Naive thymus-derived CD4-positive, alpha-beta T cell (primary cell): ENCODE results near the gene EPN3. TPM values are rescaled to one million over a fixed set of nuclear protein-coding genes. Genes with fewer than 3 reads are reported as not detected.
A peak's percentile ranks its signal among the peaks of the same experiment; 100 is the strongest.

ENCODE experiments used
- ATAC-seq: fragments of 150-1000 bp; cut with Tn5 transposase; 2 replicates; pipeline ENCODE4 v1.10.0; 2021; ENCODE audit warnings: mild to moderate bottlenecking, moderate library complexity
- CTCF ChIA-PET: fragments of 350-600 bp; sonication (Branson Sonifier 250); formaldehyde crosslinking; loops from one replicate; lab custom pipeline; 2021; ENCODE audit warnings: antibody characterized with exemption; lab: Charles Lee
- POLR2A ChIA-PET: fragments of 350-600 bp; sonication (Branson Sonifier 250); formaldehyde crosslinking; loops from one replicate; lab custom pipeline; 2021; ENCODE audit warnings: antibody characterized with exemption, inconsistent platforms; lab: Charles Lee
- DNase-seq, 9 donors: peaks; one replicate each; pipeline versions ENCODE4 v3.0.0 to v3.0.0-alpha.2; 2020 to 2022; ENCODE audit warnings: mixed read lengths in 1 of 9
- H3K27ac ChIP-seq: one replicate; pipeline ENCODE4 v1.7.0; 2013; ENCODE audit warnings: mild to moderate bottlenecking, low read depth, low read length, moderate library complexity
- H3K27me3 ChIP-seq, 2 donors: one replicate each; pipeline ENCODE4 v1.7.0; 2013; ENCODE audit warnings: low read length in 2 of 2, mild to moderate bottlenecking in 2 of 2, moderate library complexity in 2 of 2; ENCODE audit not compliant: control insufficient read depth in 2 of 2, insufficient read depth in 2 of 2
- H3K36me3 ChIP-seq, 3 experiments: 1 replicate in 2 of 3; 2 replicates in 1 of 3; pipeline ENCODE4 v1.7.0; 2013; ENCODE audit warnings: low read length in 3 of 3, mild to moderate bottlenecking in 3 of 3, moderate library complexity in 1 of 3; ENCODE audit not compliant: insufficient read depth in 3 of 3, control insufficient read depth in 2 of 3
- H3K4me1 ChIP-seq, 2 donors: one replicate each; pipeline ENCODE4 v1.7.0; 2013; ENCODE audit warnings: low read length in 2 of 2, mild to moderate bottlenecking in 2 of 2, moderate library complexity in 1 of 2; ENCODE audit not compliant: control insufficient read depth in 2 of 2, insufficient read depth in 2 of 2
- H3K4me3 ChIP-seq: 2 replicates; pipeline ENCODE4 v1.7.0; 2013; ENCODE audit warnings: mild to moderate bottlenecking, low read length
- H3K9me3 ChIP-seq, 3 experiments: 1 replicate in 2 of 3; 2 replicates in 1 of 3; pipeline ENCODE4 v1.7.0; 2013; ENCODE audit warnings: low read length in 3 of 3; ENCODE audit not compliant: control insufficient read depth in 2 of 3
- H3K27ac Mint-ChIP-seq, 9 donors: one replicate each; pipeline ENCODE4 v1.8.0; 2020 to 2022; ENCODE audit warnings: mixed read lengths in 9 of 9, mild to moderate bottlenecking in 8 of 9, moderate library complexity in 5 of 9, inconsistent platforms in 2 of 9
- H3K27me3 Mint-ChIP-seq, 5 donors: one replicate each; pipeline ENCODE4 v1.8.0; 2021 to 2022; ENCODE audit warnings: mixed read lengths in 5 of 5, mild to moderate bottlenecking in 1 of 5
- H3K36me3 Mint-ChIP-seq, 5 donors: one replicate each; pipeline ENCODE4 v1.8.0; 2020 to 2022; ENCODE audit warnings: mixed read lengths in 5 of 5, mild to moderate bottlenecking in 3 of 5, inconsistent platforms in 1 of 5
- H3K4me1 Mint-ChIP-seq, 7 donors: one replicate each; pipeline ENCODE4 v1.8.0; 2020 to 2022; ENCODE audit warnings: mixed read lengths in 7 of 7, mild to moderate bottlenecking in 3 of 7, inconsistent platforms in 1 of 7
- H3K4me3 Mint-ChIP-seq, 10 donors: one replicate each; pipeline ENCODE4 v1.8.0; 2020 to 2022; ENCODE audit warnings: mild to moderate bottlenecking in 10 of 10, mixed read lengths in 10 of 10, moderate library complexity in 6 of 10, inconsistent platforms in 2 of 10
- H3K9me3 Mint-ChIP-seq, 11 donors: one replicate each; pipeline ENCODE4 v1.8.0; 2020 to 2022; ENCODE audit warnings: mixed read lengths in 11 of 11, mild to moderate bottlenecking in 4 of 11, inconsistent platforms in 1 of 11, moderate library complexity in 1 of 11
- intact Hi-C, 2 donors: fragments of 100-400 bp; cut with micrococcal nuclease; formaldehyde crosslinking; loops; one replicate each; pipeline ENCODE4 v1.15.1; 2023
- polyA plus RNA-seq, 2 donors: library from polyadenylated mRNA; unstranded; fragments of 300-500 nt; fragmentation: Illumina TruSeq; gene quantifications; one replicate each; pipeline ENCODE4 v1.2.3, GENCODE V29; 2021
- total RNA-seq, 6 experiments: library from RNA in 5 of 6; stranded (reverse) in 5 of 6; gene quantifications; 1 replicate in 5 of 6; 2 replicates in 1 of 6; pipeline ENCODE4 v1.2.3 and lab custom pipeline; 2021 to 2026

Gene EPN3
- total and polyA plus RNA-seq, 7 experiments from 2014 or later: not detected

- Mint-ChIP-seq H3K9me3 (no peaks in the 10 kb centered on the region), H3K4me1 (no peaks in the 10 kb centered on the region), H3K27ac (no peak overlapping the region), H3K36me3 (no peaks in the 10 kb centered on the region), H3K27me3 (peaks cover 0 to 25% (median 12%) of the 10 kb centered on the region in 5 donors), H3K4me3 (no peak overlapping the region)
- Histone ChIP-seq H3K9me3 (no peaks in the 10 kb centered on the region), H3K4me3 (no peak overlapping the region), H3K36me3 (no peaks in the 10 kb centered on the region), H3K27ac (no peak overlapping the region), H3K27me3 (no peaks in the 10 kb centered on the region), H3K4me1 (no peaks in the 10 kb centered on the region)
- CTCF ChIA-PET: no interaction called here
- ATAC-seq: no peak
- intact Hi-C loops: no loop called here
- DNase-seq: no peak
- POLR2A ChIA-PET: interaction anchor here (0.6 kb wide), 1 partner anchor 1483 kb away, joined by 4 read pairs; no protein-coding TSS in a partner anchor
These were observed 53.4 kb downstream of the EPN3 start for GRCh38 chr17:50585891-50586290.

DNA sequence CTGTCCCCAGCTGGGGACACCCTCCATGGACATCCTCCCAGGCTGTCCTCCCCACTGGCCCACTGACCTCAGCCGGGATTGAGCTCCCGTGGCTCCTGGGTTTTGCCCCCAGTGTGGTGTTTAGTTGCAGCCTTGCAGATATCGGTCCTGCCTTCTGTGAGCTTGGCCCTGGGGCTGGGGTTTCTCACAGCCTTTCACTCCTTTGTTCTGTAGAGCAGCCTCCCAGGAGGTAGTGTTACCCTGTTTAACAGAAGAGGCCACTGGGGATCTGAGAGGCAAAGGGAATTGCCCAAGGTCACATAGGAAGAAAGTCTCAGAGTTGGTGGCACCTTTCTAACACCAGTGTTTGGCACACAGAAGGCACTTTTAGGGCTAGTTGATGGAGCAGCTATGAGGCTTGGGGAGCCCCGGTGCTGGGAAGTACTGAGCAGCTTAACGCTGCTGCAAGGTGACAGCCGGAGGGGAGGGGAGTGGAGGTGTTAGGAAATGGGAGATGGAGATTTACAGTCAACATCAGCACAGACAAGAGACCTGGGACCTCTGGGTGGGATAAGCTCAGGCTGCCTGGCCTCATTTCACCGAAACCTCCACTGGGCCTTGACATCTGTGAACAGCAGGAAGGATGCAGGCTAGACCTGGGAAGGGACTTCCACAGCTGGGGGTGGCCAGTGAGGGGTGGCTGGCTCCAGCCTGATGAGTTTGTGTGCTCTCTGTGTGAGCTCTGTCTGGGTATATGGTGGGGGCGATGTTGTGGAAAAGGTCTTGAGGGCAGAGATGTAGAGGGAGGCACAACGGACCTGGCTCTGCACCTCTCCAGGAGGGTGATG, 54.1 kb downstream of the EPN3 start:
- no peaks in the 10 kb centered on the region for H3K4me1 ChIP-seq
- H3K27me3 ChIP-seq: no peaks in the 10 kb centered on the region
- H3K36me3 ChIP-seq: no peaks in the 10 kb centered on the region
- no peak overlapping the region for H3K27ac Mint-ChIP-seq
- H3K9me3 ChIP-seq: no peaks in the 10 kb centered on the region
- H3K4me3 Mint-ChIP-seq: no peak overlapping the region
- H3K36me3 Mint-ChIP-seq: no peaks in the 10 kb centered on the region
- H3K27me3 Mint-ChIP-seq: peaks cover 0 to 23% (median 8%) of the 10 kb centered on the region in 5 donors
- CTCF ChIA-PET: no interaction called here
- no peak overlapping the region for H3K27ac ChIP-seq
- ATAC-seq (no peak), DNase-seq (no peak)
- H3K9me3 Mint-ChIP-seq: no peaks in the 10 kb centered on the region
- POLR2A ChIA-PET: interaction anchor here (0.6 kb wide), 1 partner anchor 1483 kb away, joined by 4 read pairs; no protein-coding TSS in a partner anchor
- H3K4me3 ChIP-seq: no peak overlapping the region
- intact Hi-C loops: no loop called here
- no peaks in the 10 kb centered on the region for H3K4me1 Mint-ChIP-seq

- no peak overlapping the region for H3K27ac ChIP-seq
- POLR2A ChIA-PET: no interaction called here
- CTCF ChIA-PET: no interaction called here
- H3K36me3 ChIP-seq: no peaks in the 10 kb centered on the region
- Mint-ChIP-seq H3K9me3 (no peaks in the 10 kb centered on the region), H3K36me3 (no peaks in the 10 kb centered on the region), H3K27me3 (peaks cover 0 to 19% (median 8%) of the 10 kb centered on the region in 5 donors), H3K27ac (no peak overlapping the region), H3K4me1 (no peaks in the 10 kb centered on the region), H3K4me3 (no peak overlapping the region)
- no peak for DNase-seq
- no peak overlapping the region for H3K4me3 ChIP-seq
- H3K4me1 ChIP-seq: no peaks in the 10 kb centered on the region
- intact Hi-C loops: no loop called here
- H3K27me3 ChIP-seq: no peaks in the 10 kb centered on the region
- no peak for ATAC-seq
- no peaks in the 10 kb centered on the region for H3K9me3 ChIP-seq
These were observed 55.0 kb downstream of the EPN3 start for GRCh38 chr17:50587571-50587970.

- CTCF ChIA-PET: interaction anchor here (0.6 kb wide), 1 partner anchor 41 kb away, joined by 3 read pairs; no protein-coding TSS in a partner anchor
- Histone ChIP-seq H3K27me3 (no peaks in the 10 kb centered on the region), H3K9me3 (no peaks in the 10 kb centered on the region), H3K27ac (no peak overlapping the region), H3K4me1 (no peaks in the 10 kb centered on the region), H3K4me3 (no peak overlapping the region), H3K36me3 (no peaks in the 10 kb centered on the region)
- no peaks in the 10 kb centered on the region for H3K36me3 Mint-ChIP-seq
- DNase-seq (no peak), ATAC-seq (no peak)
- POLR2A ChIA-PET: no interaction called here
- no peak overlapping the region for H3K27ac Mint-ChIP-seq
- H3K27me3 Mint-ChIP-seq: peaks cover 0 to 12% (median 8%) of the 10 kb centered on the region in 5 donors
- intact Hi-C loops: no loop called here
- no peaks in the 10 kb centered on the region for H3K9me3 Mint-ChIP-seq
- no peak overlapping the region for H3K4me3 Mint-ChIP-seq
- H3K4me1 Mint-ChIP-seq: no peaks in the 10 kb centered on the region
These were observed 56.0 kb downstream of the EPN3 start for GRCh38 chr17:50588391-50589049.

DNA sequence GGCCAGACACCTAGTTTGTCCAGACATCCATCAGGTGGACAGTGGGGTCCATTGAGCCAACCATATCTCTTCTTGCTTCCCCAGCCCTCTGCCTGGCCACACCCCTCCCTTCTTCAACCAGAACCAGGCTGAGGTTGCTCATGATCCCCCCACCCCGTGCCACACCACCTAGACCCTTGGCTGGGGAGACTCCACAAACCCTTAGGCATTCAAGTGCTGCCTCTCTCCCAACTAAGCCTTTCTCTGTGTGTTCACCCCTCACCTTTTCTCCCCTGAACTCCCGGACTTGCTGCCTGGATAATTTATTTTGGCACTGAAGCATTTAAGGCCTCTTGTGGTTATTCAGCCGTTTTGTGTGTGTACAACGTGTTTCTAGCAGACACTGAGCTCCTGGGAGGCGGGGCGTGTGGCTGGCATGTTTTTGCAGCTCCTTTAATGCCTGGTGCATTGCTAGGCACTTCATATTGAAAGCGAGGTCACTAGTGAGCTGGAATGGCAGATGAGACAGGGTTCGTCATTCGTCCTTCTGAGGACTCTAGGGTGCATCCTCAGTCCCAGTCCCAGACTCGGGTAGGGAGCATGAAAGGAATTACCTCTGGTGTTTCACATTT, 56.7 kb downstream of the EPN3 start:
- intact Hi-C loops: no loop called here
- Histone ChIP-seq H3K4me1 (no peaks in the 10 kb centered on the region), H3K4me3 (no peak overlapping the region), H3K27me3 (no peaks in the 10 kb centered on the region), H3K9me3 (no peaks in the 10 kb centered on the region), H3K27ac (no peak overlapping the region), H3K36me3 (no peaks in the 10 kb centered on the region)
- ATAC-seq: no peak
- ChIA-PET POLR2A (no interaction called here), CTCF (no interaction called here)
- Mint-ChIP-seq H3K4me3 (no peak overlapping the region), H3K27me3 (peaks cover 0 to 6% (median 1%) of the 10 kb centered on the region in 5 donors), H3K9me3 (no peaks in the 10 kb centered on the region), H3K36me3 (no peaks in the 10 kb centered on the region), H3K4me1 (no peaks in the 10 kb centered on the region), H3K27ac (peak overlapping the region in 1 of 9 donors; percentile 39)
- no peak for DNase-seq

DNA sequence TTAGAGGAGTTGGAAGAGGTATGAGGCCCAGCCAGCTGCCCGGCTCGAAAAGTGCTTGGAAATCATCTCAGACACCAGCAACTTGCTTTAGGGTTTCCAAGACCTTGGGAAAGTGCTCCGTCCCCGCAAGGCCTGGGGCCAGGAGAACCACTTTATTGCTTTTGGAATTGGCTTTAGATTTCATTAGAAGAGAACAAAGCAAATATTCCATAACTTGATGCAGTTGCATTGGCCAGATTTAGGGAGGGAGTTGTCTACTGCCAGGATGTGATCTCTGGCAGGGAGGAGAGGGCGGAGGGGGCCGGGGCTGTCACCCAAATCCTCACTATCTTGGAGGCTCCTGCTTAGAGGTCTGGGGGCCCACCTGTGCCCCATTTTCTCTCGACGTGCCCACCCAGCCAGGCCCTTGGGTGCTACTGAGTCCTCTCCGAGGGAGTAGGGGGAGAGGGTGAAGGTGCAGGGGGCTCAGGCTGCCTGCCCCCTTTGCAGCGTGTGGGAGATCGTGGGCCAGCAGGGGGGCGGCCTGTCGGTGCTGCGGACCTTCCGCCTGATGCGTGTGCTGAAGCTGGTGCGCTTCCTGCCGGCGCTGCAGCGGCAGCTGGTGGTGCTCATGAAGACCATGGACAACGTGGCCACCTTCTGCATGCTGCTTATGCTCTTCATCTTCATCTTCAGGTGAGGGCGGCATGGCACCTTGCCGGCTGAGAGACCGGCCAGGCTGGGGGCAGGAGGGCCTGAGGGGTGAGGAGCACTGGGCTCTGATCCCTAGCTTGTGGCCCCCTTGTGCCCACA, 58.6 kb downstream of the EPN3 start:
- Histone ChIP-seq H3K4me3 (no peak overlapping the region), H3K9me3 (no peaks in the 10 kb centered on the region), H3K27ac (no peak overlapping the region), H3K4me1 (no peaks in the 10 kb centered on the region), H3K27me3 (no peaks in the 10 kb centered on the region), H3K36me3 (no peaks in the 10 kb centered on the region)
- Mint-ChIP-seq H3K27me3 (peaks cover 0 to 3% (median 0%) of the 10 kb centered on the region in 5 donors), H3K27ac (no peak overlapping the region), H3K4me3 (no peak overlapping the region), H3K9me3 (no peaks in the 10 kb centered on the region), H3K36me3 (no peaks in the 10 kb centered on the region), H3K4me1 (no peaks in the 10 kb centered on the region)
- POLR2A ChIA-PET: no interaction called here
- intact Hi-C loops: no loop called here
- ATAC-seq (no peak), DNase-seq (no peak)
- CTCF ChIA-PET: no interaction called here
